K562 (cell line): ENCODE measurements around the gene BICC1. TPM values are rescaled to one million over a fixed set of nuclear protein-coding genes. Genes with fewer than 3 reads are reported as not detected.

Experiments
- ATAC-seq: fragments of 200-7000 bp; cut with Tn5 transposase; 3 replicates; pipeline ENCODE4 v1.9.1; 2020; ENCODE audit warnings: moderate library complexity
- BruUV-seq: library from RNA; stranded (reverse); fragments of 400-500 nt; replicated peaks from 2 replicates; lab custom pipeline; 2021; lab: Mats Ljungman, UMichigan
- CTCF ChIA-PET: fragments of 300-600 bp; formaldehyde crosslinking; extraction: SDS; loops from one replicate; lab custom pipeline; 2021; ENCODE audit warnings: low intra/inter-chr PET ratio; lab: Yijun Ruan, JAX
- POLR2A ChIA-PET: fragments of 300-600, 350-650 bp; sonication (Branson Sonifier 250); formaldehyde crosslinking; extraction: SDS; loops from one replicate; lab custom pipeline; 2021; ENCODE audit warnings: antibody characterized with exemption, inconsistent platforms; lab: Yijun Ruan, JAX
- DNase-seq, 4 experiments: peaks; one replicate each; pipeline versions ENCODE4 v3.0.0 to v3.0.0-alpha.2; 2011 to 2018; ENCODE audit warnings: low spot score in 3 of 4, mixed read lengths in 3 of 4; ENCODE audit errors: extremely low read depth in 1 of 4
- FAIRE-seq: peaks from 2 replicates; lab custom pipeline; 2011; peaks lifted over from hg19 to GRCh38; lab: Jason Lieb, UNC
- H2AFZ ChIP-seq: 2 replicates; pipeline ENCODE4 v1.6.0; 2011; ENCODE audit warnings: low read depth, low read length, control low read depth, inconsistent platforms
- H3K27ac ChIP-seq: fragments of 200-600 bp; 3 replicates; pipeline ENCODE4 v1.8.0; 2011; ENCODE audit warnings: low read depth, mild to moderate bottlenecking, control low read depth, inconsistent platforms, low read length, moderate library complexity, mixed read lengths; ENCODE audit errors: extremely low read depth
- H3K27me3 ChIP-seq, 2 experiments: fragments of 300-600 bp in 1 of 2; 2 replicates in 1 of 2; 3 replicates in 1 of 2; pipeline versions ENCODE4 v1.6.0 to v1.8.0; 2011; ENCODE audit warnings: inconsistent platforms in 2 of 2, low read length in 2 of 2, mild to moderate bottlenecking in 1 of 2, mixed read lengths in 1 of 2, moderate library complexity in 1 of 2; ENCODE audit not compliant: control insufficient read depth in 2 of 2, insufficient read depth in 2 of 2
- H3K36me3 ChIP-seq: fragments of 300-600 bp; 3 replicates; pipeline ENCODE4 v1.8.0; 2011; ENCODE audit warnings: mild to moderate bottlenecking, low read length, inconsistent platforms; ENCODE audit not compliant: control insufficient read depth, insufficient read depth
- H3K4me1 ChIP-seq, 2 experiments: fragments of 200-600 bp in 1 of 2; replicated peaks in 1 of 2; 2 replicates in 1 of 2; 3 replicates in 1 of 2; pipeline versions ENCODE4 v1.5.1 to v1.8.0; 2011; ENCODE audit warnings: inconsistent platforms in 2 of 2, low read length in 2 of 2, mild to moderate bottlenecking in 1 of 2, mixed read lengths in 1 of 2, moderate library complexity in 1 of 2; ENCODE audit not compliant: control insufficient read depth in 2 of 2, insufficient read depth in 2 of 2
- H3K4me2 ChIP-seq: 2 replicates; pipeline ENCODE4 v1.6.1; 2011; ENCODE audit warnings: low read length, control low read depth, inconsistent platforms, mixed read lengths; ENCODE audit not compliant: insufficient read depth
- H3K4me3 ChIP-seq: fragments of 200-600 bp; sonication (generic), shearing (Covaris generic); 2 replicates; pipeline ENCODE4 v1.5.1; 2016; ENCODE audit warnings: control low read depth, inconsistent platforms
- H3K79me2 ChIP-seq: fragments of 200-600 bp; 3 replicates; pipeline ENCODE4 v1.8.0; 2011; ENCODE audit warnings: low read length, inconsistent platforms; ENCODE audit not compliant: control insufficient read depth, insufficient read depth
- H3K9ac ChIP-seq, 2 experiments: 2 replicates each; pipeline versions ENCODE4 v1.6.0 to v1.6.1; 2011; ENCODE audit warnings: low read depth in 2 of 2, low read length in 2 of 2, control low read depth in 1 of 2, inconsistent platforms in 1 of 2, mild to moderate bottlenecking in 1 of 2, mixed read lengths in 1 of 2; ENCODE audit not compliant: insufficient read depth in 1 of 2
- H3K9me1 ChIP-seq: one replicate; pipeline ENCODE4 v1.6.0; 2011; ENCODE audit warnings: inconsistent platforms, mild to moderate bottlenecking, low read length, moderate library complexity; ENCODE audit not compliant: control insufficient read depth, insufficient read depth
- H3K9me3 ChIP-seq: replicated peaks from 2 replicates; pipeline ENCODE4 v1.5.1; 2011; ENCODE audit warnings: low read depth, low read length, inconsistent platforms; ENCODE audit not compliant: control insufficient read depth, insufficient read depth
- H4K20me1 ChIP-seq: replicated peaks from 2 replicates; pipeline ENCODE4 v1.6.1; 2011; ENCODE audit warnings: low read length, inconsistent platforms, mixed read lengths; ENCODE audit not compliant: control insufficient read depth, insufficient read depth
- ARNT ChIP-seq, 2 experiments: fragments of 450-650 bp; IDR thresholded peaks; 2 replicates each; pipeline ENCODE4 v1.6.1; 2016; ENCODE audit warnings: mild to moderate bottlenecking in 1 of 2
- ASH1L ChIP-seq: fragments of 450-650 bp; IDR thresholded peaks from 2 replicates; pipeline ENCODE4 v1.6.1; 2018; ENCODE audit warnings: borderline replicate concordance, mild to moderate bottlenecking, low read depth; ENCODE audit not compliant: partially characterized antibody
- DIDO1 ChIP-seq: fragments of 450-650 bp; IDR thresholded peaks from 2 replicates; pipeline ENCODE4 v1.6.1; 2016; ENCODE audit warnings: low read depth, missing biosample characterization, missing genetic modification characterization
- FIP1L1 ChIP-seq: fragments of 200-400 bp; formaldehyde crosslinking; IDR thresholded peaks from 2 replicates; pipeline ENCODE4 v1.6.1; 2018; ENCODE audit warnings: mild to moderate bottlenecking, low read depth, low read length; ENCODE audit not compliant: poor library complexity, severe bottlenecking
- HMG20B ChIP-seq: fragments of 250-450 bp; sonication (Bioruptor Pico); IDR thresholded peaks from 2 replicates; pipeline ENCODE4 v1.5.0; 2021; ENCODE audit warnings: mild to moderate bottlenecking
- MAFK ChIP-seq: IDR thresholded peaks from 2 replicates; pipeline ENCODE4 v1.6.1; 2011; ENCODE audit warnings: low read length, improper control_type of control experiment
- MCM3 ChIP-seq: fragments of 450-650 bp; IDR thresholded peaks from 2 replicates; pipeline ENCODE4 v1.6.1; 2016
- ZBTB8A ChIP-seq: fragments of 450-650 bp; IDR thresholded peaks from 2 replicates; pipeline ENCODE4 v1.6.1; 2018; ENCODE audit warnings: mild to moderate bottlenecking, moderate library complexity; ENCODE audit not compliant: partially characterized antibody
- ZFP30 ChIP-seq: fragments of 250-450 bp; sonication (Bioruptor Pico); IDR thresholded peaks from 2 replicates; pipeline ENCODE4 v1.8.0; 2022; ENCODE audit warnings: moderate library complexity, mild to moderate bottlenecking, inconsistent platforms, borderline replicate concordance
- WGBS: fragments of 100-300 bp; shearing (Covaris generic); methylation state at CpG from one replicate; pipeline ENCODE4 v1.1.6; 2016; ENCODE audit warnings: low coverage, mixed read lengths; ENCODE audit not compliant: insufficient coverage; ENCODE audit errors: missing lambda C conversion rate; 5-methylcytosine and 5-hydroxymethylcytosine counted together
- in situ Hi-C: fragments of 300-500 bp; cut with MboI; formaldehyde crosslinking; loops from 4 replicates; pipeline ENCODE4 v1.15.0; 2018; ENCODE audit warnings: inconsistent platforms, mixed read lengths
- intact Hi-C: fragments of 100-400 bp; cut with micrococcal nuclease; formaldehyde crosslinking; loops from 2 replicates; pipeline ENCODE4 v1.14.2; 2022
- polyA plus RNA-seq, 8 experiments: library from polyadenylated mRNA; depleted of rRNA in 4 of 8; stranded (reverse) in 5 of 8; unstranded in 3 of 8; fragments of >200 nt; fragmentation: Nextera tagmentation in 2 of 8; fragmentation: Illumina TruSeq in 1 of 8; extraction: Ambion mirVana in 2 of 8; extraction: Trizol in 1 of 8; gene quantifications; 2 replicates each; pipeline versions ENCODE4 v1.2.1 to v1.2.3, GENCODE V29; 2011 to 2014; ENCODE audit warnings: inconsistent platforms in 1 of 8, missing spikeins in 1 of 8
- total RNA-seq, 7 experiments: library from RNA; depleted of rRNA in 6 of 7; stranded (reverse); fragments of >200 nt in 6 of 7; fragmentation: Illumina TruSeq in 2 of 7; extraction: Trizol in 2 of 7; gene quantifications; 2 replicates each; pipeline versions ENCODE4 v1.2.1 to v1.2.3, GENCODE V29; 2011 to 2021; ENCODE audit warnings: low replicate concordance in 1 of 7
- TF ChIP-seq, protein P1 (sequence below): fragments of 250-450 bp; sonication (Bioruptor Pico); IDR thresholded peaks from 2 replicates; pipeline ENCODE4 v1.4.0; 2020
- TF ChIP-seq, protein P2 (sequence below): fragments of 450-650 bp; IDR thresholded peaks from 2 replicates; pipeline ENCODE4 v1.6.1; 2016; ENCODE audit warnings: antibody characterized with exemption

BICC1 gene
- total and polyA plus RNA-seq, 9 of the 15 experiments (the other 6 are each of a cell fraction or from before 2014, with no cell fraction given): not detected

DNA sequence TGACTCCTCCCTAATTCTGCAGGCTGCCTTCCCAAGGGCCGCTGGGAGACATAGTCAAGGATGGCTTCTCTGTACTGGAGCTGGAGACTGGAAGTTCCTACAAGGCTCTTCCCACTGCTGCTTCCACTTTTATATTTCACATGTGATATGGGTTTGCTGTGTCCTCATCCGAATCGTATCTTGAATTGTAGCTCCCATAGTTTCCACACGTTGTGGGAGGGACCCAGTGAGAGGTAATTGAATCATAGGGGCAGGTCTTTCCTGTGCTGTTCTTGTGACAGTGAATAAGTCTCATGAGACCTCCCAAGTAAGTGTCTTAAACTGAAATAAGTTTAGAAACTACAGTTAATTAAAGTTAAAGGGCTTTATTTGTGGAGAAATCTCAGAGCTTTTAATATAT is 47.0 kb upstream of the BICC1 start:
- ATAC-seq (no peak), DNase-seq (no peak), FAIRE-seq (no peak)
- Histone ChIP-seq H3K4me3 (no peak overlapping the region), H3K9ac (no peak overlapping the region), H2AFZ (no peak overlapping the region), H3K4me2 (no peak overlapping the region), H3K36me3 (no peaks in the 10 kb centered on the region), H4K20me1 (no peaks in the 10 kb centered on the region), H3K4me1 (no peaks in the 10 kb centered on the region), H3K79me2 (no peaks in the 10 kb centered on the region), H3K9me3 (no peaks in the 10 kb centered on the region), H3K9me1 (no peaks in the 10 kb centered on the region), H3K27ac (no peak overlapping the region), H3K27me3 (no peaks in the 10 kb centered on the region)
- intact Hi-C loops: no loop called here
- in situ Hi-C loops: no loop called here
- POLR2A ChIA-PET: interaction anchor here (1.0 to 1.5 kb wide), 2 partner anchors 11 to 25 kb away, joined by 3 to 5 read pairs; no protein-coding TSS in a partner anchor
- 0% methylated on average over 4 of the region's 4 CpGs for WGBS
- TF ChIP-seq ASH1L (no peak), MAFK (no peak), ZBTB8A (no peak), ARNT (IDR thresholded peaks at IDR 0.05) (no peak), FIP1L1 (no peak), ZFP30 (CRISPR knock-in tag) (no peak), HMG20B (CRISPR knock-in tag) (no peak), DIDO1 (no peak), MCM3 (no peak)
- TF ChIP-seq, protein P1, sequence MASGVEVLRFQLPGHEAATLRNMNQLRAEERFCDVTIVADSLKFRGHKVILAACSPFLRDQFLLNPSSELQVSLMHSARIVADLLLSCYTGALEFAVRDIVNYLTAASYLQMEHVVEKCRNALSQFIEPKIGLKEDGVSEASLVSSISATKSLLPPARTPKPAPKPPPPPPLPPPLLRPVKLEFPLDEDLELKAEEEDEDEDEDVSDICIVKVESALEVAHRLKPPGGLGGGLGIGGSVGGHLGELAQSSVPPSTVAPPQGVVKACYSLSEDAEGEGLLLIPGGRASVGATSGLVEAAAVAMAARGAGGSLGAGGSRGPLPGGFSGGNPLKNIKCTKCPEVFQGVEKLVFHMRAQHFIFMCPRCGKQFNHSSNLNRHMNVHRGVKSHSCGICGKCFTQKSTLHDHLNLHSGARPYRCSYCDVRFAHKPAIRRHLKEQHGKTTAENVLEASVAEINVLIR: no peak
- TF ChIP-seq, protein P2, sequence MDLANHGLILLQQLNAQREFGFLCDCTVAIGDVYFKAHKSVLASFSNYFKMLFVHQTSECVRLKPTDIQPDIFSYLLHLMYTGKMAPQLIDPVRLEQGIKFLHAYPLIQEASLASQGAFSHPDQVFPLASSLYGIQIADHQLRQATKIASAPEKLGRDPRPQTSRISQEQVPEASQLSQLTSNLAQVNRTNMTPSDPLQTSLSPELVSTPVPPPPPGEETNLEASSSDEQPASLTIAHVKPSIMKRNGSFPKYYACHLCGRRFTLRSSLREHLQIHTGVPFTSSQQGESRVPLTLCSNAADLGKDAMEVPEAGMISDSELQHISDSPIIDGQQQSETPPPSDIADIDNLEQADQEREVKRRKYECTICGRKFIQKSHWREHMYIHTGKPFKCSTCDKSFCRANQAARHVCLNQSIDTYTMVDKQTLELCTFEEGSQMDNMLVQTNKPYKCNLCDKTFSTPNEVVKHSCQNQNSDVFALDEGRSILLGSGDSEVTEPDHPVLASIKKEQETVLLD: no peak
- BruUV-seq: no TSS peak
- CTCF ChIA-PET: no interaction called here
